ENCODE measurements around the gene ITGA11. TPM values are rescaled to one million over a fixed set of nuclear protein-coding genes. Genes with fewer than 3 reads are reported as not detected.

Gene ITGA11
- total RNA-seq, 3 donors from 2014 or later (not counting 1 experiment from before 2014, with no cell fraction given): not detected

GRCh38 chr15:68349151-68349550, 82.8 kb downstream of the ITGA11 start:
- intact Hi-C loops (cut with micrococcal nuclease): no loop called here
- WGBS (ENCODE audit: insufficient coverage): 88% methylated on average over 6 of the region's 6 CpGs
- Histone ChIP-seq H3K27ac (ENCODE audit: low read length) (no peak overlapping the region), H3K36me3 (ENCODE audit: control insufficient read depth, insufficient read depth, low read length) (no peaks in the 10 kb centered on the region), H3K4me1 (ENCODE audit: control insufficient read depth, insufficient read depth, low read length) (no peaks in the 10 kb centered on the region), H3K4me3 (ENCODE audit: low read length) (no peak overlapping the region), H3K9me3 (ENCODE audit: control insufficient read depth, insufficient read depth, low read length) (no peaks in the 10 kb centered on the region), H3K27me3 (ENCODE audit: control insufficient read depth, insufficient read depth, low read length) (no peaks in the 10 kb centered on the region)
- Mint-ChIP-seq H3K36me3 (no peaks in the 10 kb centered on the region), H3K9me3 (no peaks in the 10 kb centered on the region), H3K4me1 (peaks cover 4 to 5% of the 10 kb centered on the region in 2 donors), H3K27me3 (ENCODE audit: low read depth in 2 of 2) (no peaks in the 10 kb centered on the region), H3K27ac (no peak overlapping the region), H3K4me3 (no peak overlapping the region)
- no peak for TF ChIP-seq CTCF (IDR thresholded peaks at IDR 0.05)
- ATAC-seq (no peak), DNase-seq (no peak)

- Histone ChIP-seq H3K27ac (ENCODE audit: low read length) (no peak overlapping the region), H3K4me3 (ENCODE audit: low read length) (no peak overlapping the region), H3K9me3 (ENCODE audit: control insufficient read depth, insufficient read depth, low read length) (no peaks in the 10 kb centered on the region), H3K4me1 (ENCODE audit: control insufficient read depth, insufficient read depth, low read length) (no peaks in the 10 kb centered on the region), H3K27me3 (ENCODE audit: control insufficient read depth, insufficient read depth, low read length) (no peaks in the 10 kb centered on the region), H3K36me3 (ENCODE audit: control insufficient read depth, insufficient read depth, low read length) (no peaks in the 10 kb centered on the region)
- Mint-ChIP-seq H3K9me3 (no peaks in the 10 kb centered on the region), H3K27me3 (ENCODE audit: low read depth in 2 of 2) (no peaks in the 10 kb centered on the region), H3K36me3 (no peaks in the 10 kb centered on the region), H3K4me1 (peaks cover 4 to 5% of the 10 kb centered on the region in 2 donors), H3K4me3 (no peak overlapping the region), H3K27ac (no peak overlapping the region)
- WGBS (ENCODE audit: insufficient coverage): 29% methylated on average over 8 of the region's 9 CpGs
- DNase-seq (no peak), ATAC-seq (no peak)
- TF ChIP-seq CTCF (IDR thresholded peaks at IDR 0.05): no peak
- intact Hi-C loops (cut with micrococcal nuclease): no loop called here
Observed at GRCh38 chr15:68348606-68349005, 83.4 kb downstream of the ITGA11 start.

- WGBS (ENCODE audit: insufficient coverage): 92% methylated on average over 6 of the region's 6 CpGs
- intact Hi-C loops (cut with micrococcal nuclease): no loop called here
- Mint-ChIP-seq H3K9me3 (no peaks in the 10 kb centered on the region), H3K27ac (no peak overlapping the region), H3K27me3 (ENCODE audit: low read depth in 2 of 2) (no peaks in the 10 kb centered on the region), H3K4me1 (peaks cover 4 to 5% of the 10 kb centered on the region in 2 donors), H3K4me3 (no peak overlapping the region), H3K36me3 (no peaks in the 10 kb centered on the region)
- Histone ChIP-seq H3K27ac (ENCODE audit: low read length) (no peak overlapping the region), H3K27me3 (ENCODE audit: control insufficient read depth, insufficient read depth, low read length) (no peaks in the 10 kb centered on the region), H3K36me3 (ENCODE audit: control insufficient read depth, insufficient read depth, low read length) (no peaks in the 10 kb centered on the region), H3K4me1 (ENCODE audit: control insufficient read depth, insufficient read depth, low read length) (no peaks in the 10 kb centered on the region), H3K4me3 (ENCODE audit: low read length) (no peak overlapping the region), H3K9me3 (ENCODE audit: control insufficient read depth, insufficient read depth, low read length) (no peaks in the 10 kb centered on the region)
- TF ChIP-seq CTCF (IDR thresholded peaks at IDR 0.05): no peak
- no peak for ATAC-seq
- no peak for DNase-seq
Observed at GRCh38 chr15:68348081-68348480, 83.9 kb downstream of the ITGA11 start.

- Mint-ChIP-seq H3K27ac (no peak overlapping the region), H3K4me3 (no peak overlapping the region), H3K9me3 (no peaks in the 10 kb centered on the region), H3K36me3 (no peaks in the 10 kb centered on the region), H3K4me1 (peaks cover under 1% of the 10 kb centered on the region in 2 donors), H3K27me3 (ENCODE audit: low read depth in 2 of 2) (no peaks in the 10 kb centered on the region)
- 83% methylated on average over 6 of the region's 7 CpGs for WGBS (ENCODE audit: insufficient coverage)
- H3K9me3 ChIP-seq (ENCODE audit: control insufficient read depth, insufficient read depth, low read length): no peaks in the 10 kb centered on the region
- no peaks in the 10 kb centered on the region for H3K27me3 ChIP-seq (ENCODE audit: control insufficient read depth, insufficient read depth, low read length)
- intact Hi-C loops (cut with micrococcal nuclease): no loop called here
- DNase-seq (no peak), ATAC-seq (no peak)
- no peak for TF ChIP-seq CTCF (IDR thresholded peaks at IDR 0.05)
- no peak overlapping the region for H3K27ac ChIP-seq (ENCODE audit: low read length)
- H3K4me1 ChIP-seq (ENCODE audit: control insufficient read depth, insufficient read depth, low read length): no peaks in the 10 kb centered on the region
- no peaks in the 10 kb centered on the region for H3K36me3 ChIP-seq (ENCODE audit: control insufficient read depth, insufficient read depth, low read length)
- no peak overlapping the region for H3K4me3 ChIP-seq (ENCODE audit: low read length)
Observed at GRCh38 chr15:68347392-68347791, 84.6 kb downstream of the ITGA11 start.

All from natural killer cell (primary cell).